ENCODE data around the gene ING4. TPM values are rescaled to one million over a fixed set of nuclear protein-coding genes. Genes with fewer than 3 reads are reported as not detected.
A peak's percentile ranks its signal among the peaks of the same experiment; 100 is the strongest.

ING4 gene
- polyA plus RNA-seq, 2 of the 4 experiments (the other 2 are of a cell fraction), result 19.5 to 36.5 TPM

GRCh38 chr12:6688999-6689882 lies 26.3 kb upstream of the ING4 start, which contains the start of gene ZNF384 (continued):
- TF ChIP-seq HMGXB4 (CRISPR knock-in tag; IDR thresholded peaks at IDR 0.05; ENCODE audit: borderline replicate concordance) (peak; percentile 94), BCL3 (IDR thresholded peaks at IDR 0.05) (peak; percentile 48; the same call in 2 of the 3 replicates), PHF8 (IDR thresholded peaks at IDR 0.05; ENCODE audit: borderline replicate concordance, low read depth) (peak; percentile 80), MYC (IDR thresholded peaks at IDR 0.05; ENCODE audit: borderline replicate concordance, low read length) (peak; percentile 83), FOSB (CRISPR knock-in tag; IDR thresholded peaks at IDR 0.05) (no peak), JUNB (IDR thresholded peaks at IDR 0.05) (no peak), HDAC2 (IDR thresholded peaks at IDR 0.05) (no peak), GATA3 (IDR thresholded peaks at IDR 0.05; ENCODE audit: borderline replicate concordance) (no peak; the same call in none of the 2 replicates), MAX (IDR thresholded peaks at IDR 0.05) (peak; percentile 91), CHD2 (IDR thresholded peaks at IDR 0.05; ENCODE audit: low read length, partially characterized antibody) (peak; percentile 77), HOXB13 (CRISPR knock-in tag; IDR thresholded peaks at IDR 0.05; ENCODE audit: low read depth) (no peak), SMC3 (IDR thresholded peaks at IDR 0.05) (no peak), HOXA7 (CRISPR knock-in tag; IDR thresholded peaks at IDR 0.05) (no peak), CTCF (IDR thresholded peaks at IDR 0.05) (no peak), NFE2L2 (conservative IDR thresholded peaks at IDR 0.05; ENCODE audit: low read length) (no peak; the same call in 1 of the 2 replicates), RCOR1 (IDR thresholded peaks at IDR 0.05; ENCODE audit: low read depth, low read length) (no peak), JUN (IDR thresholded peaks at IDR 0.05) (peak; percentile 77 to 94), MAFK (IDR thresholded peaks at IDR 0.05; ENCODE audit: partially characterized antibody) (peak; percentile 24), FOXS1 (CRISPR knock-in tag; IDR thresholded peaks at IDR 0.05) (no peak), KDM1A (IDR thresholded peaks at IDR 0.05; ENCODE audit: low read depth) (no peak), ZNF302 (CRISPR knock-in tag; IDR thresholded peaks at IDR 0.05) (no peak), HOXB5 (CRISPR knock-in tag; IDR thresholded peaks at IDR 0.05) (no peak), RFX5 (IDR thresholded peaks at IDR 0.05) (no peak), HEYL (CRISPR knock-in tag; IDR thresholded peaks at IDR 0.05) (no peak), POLR2AphosphoS2 (conservative IDR thresholded peaks at IDR 0.05; ENCODE audit: low read length) (no peak), ZC3H11A (IDR thresholded peaks at IDR 0.05) (no peak), USF2 (IDR thresholded peaks at IDR 0.05) (no peak), REST (IDR thresholded peaks at IDR 0.05) (peak; percentile 68), CBX2 (IDR thresholded peaks at IDR 0.05; ENCODE audit: borderline replicate concordance, low read depth) (no peak), FOSL2 (IDR thresholded peaks at IDR 0.05) (no peak), FOSL2 (CRISPR knock-in tag; IDR thresholded peaks at IDR 0.05) (peak; percentile 42), RAD21 (conservative IDR thresholded peaks at IDR 0.05 in 1 of 2, IDR thresholded peaks at IDR 0.05 in 1 of 2) (0 out of 5 replicates have a peak, but pooled peaks of 1 of the 2 experiments have one; percentile 13)

All from A549 (cell line).